GM19452 (cell line): Measurements from ENCODE around the gene UNK.
"Not testable (repeated sequence)": the region's sequence is repeated elsewhere in the genome, so short reads cannot be mapped to it uniquely, and the experiment has no call there.

ENCODE experiments used
- ATAC-seq: cut with Tn5 transposase; IDR thresholded peaks from one replicate; pipeline ENCODE4 v1.9.1; 2021; ENCODE audit not compliant: unreplicated experiment

Gene UNK

DNA sequence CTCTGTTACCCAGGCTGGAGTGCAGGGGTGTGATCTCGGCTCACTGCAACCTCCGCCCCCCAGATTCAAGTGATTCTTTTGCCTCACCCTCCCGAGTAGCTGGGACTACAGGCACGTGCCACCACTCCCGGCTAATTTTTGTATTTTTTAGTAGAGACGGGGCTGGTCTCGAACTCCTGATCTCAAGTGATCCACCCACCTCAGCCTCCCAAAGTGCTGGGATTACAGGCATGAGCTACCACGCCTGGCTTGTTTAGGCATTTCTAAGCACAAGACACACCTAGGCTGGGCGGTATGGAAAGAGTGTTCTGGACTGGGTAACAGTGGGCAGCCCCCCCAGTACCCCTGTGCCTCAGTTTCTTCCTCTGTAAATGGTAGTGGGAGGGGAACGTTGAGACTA lies 85.6 kb downstream of the UNK start:
- not testable (repeated sequence) for ATAC-seq

DNA sequence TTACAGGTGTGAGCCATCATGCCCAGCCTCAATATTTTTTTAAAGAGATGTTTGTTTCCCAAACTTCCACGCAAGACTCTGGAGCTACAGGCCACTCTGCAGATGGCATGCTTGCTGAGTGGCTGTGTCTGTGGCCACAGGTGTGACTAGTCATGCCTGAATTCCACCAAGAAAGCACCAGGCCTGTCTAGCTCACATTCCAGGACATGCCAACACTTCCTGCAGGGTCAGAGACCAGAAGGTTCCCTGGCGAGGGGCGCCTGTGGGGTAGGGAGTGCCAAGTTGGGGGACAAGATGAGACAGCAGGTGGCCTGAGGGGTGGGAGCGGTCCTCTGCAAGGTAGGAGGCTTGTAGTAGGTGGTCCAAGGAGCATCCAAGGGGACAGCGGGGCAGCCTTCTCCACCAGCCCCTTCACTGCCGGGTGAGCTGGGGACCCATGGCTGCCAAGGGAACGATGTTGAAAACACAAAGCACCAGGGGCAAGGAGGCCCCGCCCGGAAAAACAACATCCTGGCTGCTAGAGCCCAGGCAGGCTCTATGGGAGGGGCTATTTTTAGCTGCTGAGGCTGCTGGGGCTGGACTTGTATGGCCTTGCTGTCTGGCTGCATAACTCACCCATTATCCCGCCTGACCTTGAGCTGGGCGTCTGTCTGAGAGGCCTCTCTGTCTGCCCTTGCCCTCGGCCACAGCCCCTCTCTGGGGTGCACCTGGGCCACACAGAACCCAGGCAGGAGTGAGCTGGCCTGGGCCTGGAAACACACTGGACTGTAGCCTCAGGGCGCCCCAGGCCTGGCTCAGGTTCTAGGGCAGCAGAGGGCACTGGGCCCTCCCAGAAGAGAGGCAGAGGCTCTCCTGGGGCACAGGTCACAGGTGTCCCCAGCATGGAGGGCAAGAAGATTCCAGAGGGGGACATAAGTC lies 88.1 kb downstream of the UNK start:
- no peak for ATAC-seq

DNA sequence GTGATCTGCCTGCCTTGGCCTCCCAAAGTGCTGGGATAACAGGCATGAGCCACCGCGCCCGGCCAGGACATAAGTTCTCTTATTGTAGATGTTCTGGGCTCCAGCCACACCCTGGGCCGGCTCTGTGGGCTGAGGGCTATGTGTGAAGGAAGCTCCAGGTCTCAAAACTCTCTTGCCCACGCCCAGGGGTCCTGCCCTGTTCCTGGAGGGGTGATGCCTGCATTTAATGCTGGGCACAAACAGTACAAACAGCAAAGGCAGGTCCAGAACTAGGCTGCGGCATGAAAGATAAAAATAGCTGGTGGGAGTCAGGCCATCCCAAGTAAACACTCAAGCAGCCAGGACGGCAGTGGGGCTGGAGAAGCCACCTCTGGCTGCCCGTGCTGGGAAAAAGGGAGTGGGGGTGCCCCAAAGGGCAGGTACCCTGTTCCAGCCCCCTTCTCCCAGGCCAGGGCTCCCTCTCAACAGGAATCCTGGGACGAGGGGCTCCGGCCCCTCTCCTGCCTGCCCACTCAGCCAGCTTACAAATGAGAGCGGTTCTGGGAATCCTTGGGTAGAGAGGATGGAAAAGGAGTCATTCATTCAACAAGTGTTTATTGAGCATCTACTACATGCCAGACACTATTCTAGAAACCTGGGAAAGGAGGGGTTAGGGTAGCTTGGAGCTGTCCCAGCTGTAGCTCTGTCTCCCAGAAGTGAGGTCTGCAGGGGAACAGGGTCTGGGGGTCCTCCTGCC lies 89.1 kb downstream of the UNK start:
- no peak for ATAC-seq

DNA sequence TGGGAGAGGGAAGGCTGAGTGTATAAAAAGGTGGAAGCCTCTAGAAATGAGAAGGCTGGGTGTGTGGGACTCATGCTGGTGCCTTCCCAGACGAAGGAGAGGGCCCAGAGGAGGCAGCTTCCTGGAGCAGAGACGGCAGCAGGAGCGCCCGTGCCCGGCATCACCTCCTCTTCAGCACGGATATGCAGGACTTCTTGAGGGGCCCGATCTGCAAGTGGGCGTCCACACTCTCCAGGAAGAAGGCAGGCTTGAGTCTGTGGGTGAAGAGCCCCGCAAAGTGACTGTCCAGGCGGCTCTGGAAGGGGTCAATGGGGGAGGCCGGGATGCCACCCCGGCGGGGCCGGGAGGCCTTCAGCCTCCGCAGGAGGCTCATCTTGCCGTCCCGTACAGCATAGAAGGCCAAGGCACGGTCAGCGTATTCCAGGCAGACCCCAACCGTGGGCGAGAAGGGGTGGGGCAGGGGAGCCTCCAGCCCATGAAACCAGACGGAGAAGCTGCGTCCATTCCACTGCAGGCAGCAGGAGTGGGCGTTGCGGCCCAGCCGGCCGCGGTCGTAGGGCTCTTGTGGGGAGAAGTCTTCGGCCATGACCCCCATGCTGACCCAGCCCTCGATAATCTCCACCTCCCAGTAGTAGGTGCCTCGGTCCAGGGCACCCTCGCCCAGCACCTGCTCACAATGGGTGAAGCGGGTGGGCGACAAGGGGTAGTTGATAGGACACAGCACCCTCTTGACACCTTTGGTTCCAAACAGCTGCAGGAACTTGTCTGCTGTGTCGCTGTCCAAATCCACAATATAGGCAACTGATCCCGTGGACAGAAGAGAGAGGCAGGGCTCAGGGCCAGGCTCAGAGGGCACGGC lies 89.9 kb downstream of the UNK start:
- no peak for ATAC-seq
